Measurements from ENCODE around the gene KCNH3. TPM values are rescaled to one million over a fixed set of nuclear protein-coding genes. Genes with fewer than 3 reads are reported as not detected.

KCNH3 gene
- total and polyA plus RNA-seq, 2 of the 4 experiments (the other 2 are of a cell fraction) = 0.10 TPM; not detected in 1

DNA sequence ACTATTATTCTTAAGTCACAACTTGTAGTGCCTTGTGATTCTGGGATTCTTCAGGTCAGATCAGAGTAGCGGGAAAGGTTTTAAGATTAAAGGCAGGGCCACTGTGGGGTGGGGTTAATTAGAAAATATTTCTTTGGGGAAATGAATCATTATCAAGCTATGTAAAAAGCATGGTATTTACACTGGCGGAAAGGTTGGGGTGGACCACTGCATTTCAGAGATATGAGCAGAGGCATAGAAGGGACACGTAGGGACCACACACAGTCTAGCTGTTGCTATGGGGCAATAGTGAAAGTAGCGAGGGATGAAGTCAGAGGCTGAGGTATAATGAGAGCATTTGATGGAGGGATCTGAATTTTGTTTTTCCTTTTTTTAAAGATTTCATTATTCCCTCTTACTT lies 31.7 kb upstream of the KCNH3 start:
- ATAC-seq (ENCODE audit: low read depth) = peak; percentile 91
- peaks cover 6% of the 10 kb centered on the region for H3K4me1 ChIP-seq (ENCODE audit: control insufficient read depth, insufficient read depth, low read length)
- peak overlapping the region; percentile 95; the same call in 1 of the 2 replicates for H2BK120ac ChIP-seq (ENCODE audit: low read depth, low read length)
- ChIA-PET POLR2A (ENCODE audit: unreplicated experiment) (no interaction called here), CTCF (interaction anchor here (0.6 to 1.2 kb wide), 3 partner anchors 140 to 305 kb away, joined by 3 to 4 read pairs (median 3); partner anchors contain the start of gene SPATS2)
- 0% methylated on average over 2 of the region's 4 CpGs; no CpG with 5 or more reads in 1 of the 2 experiments for WGBS, 2 experiments (ENCODE audit: extremely low coverage in 2 of 2, insufficient read length in 1 of 2)
- dilution Hi-C loops (cut with HindIII; ENCODE audit: low sequenced_read_pairs, unreplicated experiment) = loop anchor here (25.0 kb wide), 1 partner anchor 145 kb away; the partner anchor contains the start of gene SPATS2
- no peak overlapping the region for H2AK5ac ChIP-seq (ENCODE audit: low read depth, low read length)
- H3K9me1 ChIP-seq (ENCODE audit: insufficient read depth, low read length) = peaks cover 6% of the 10 kb centered on the region; the same call in 1 of the 2 replicates
- H3K9me3 ChIP-seq (ENCODE audit: control insufficient read depth, insufficient read depth, low read length) = no peaks in the 10 kb centered on the region; the same call in 1 of the 2 replicates
- H4K5ac ChIP-seq (ENCODE audit: low read depth, low read length) = no peak overlapping the region
- no peak overlapping the region for H3K9ac ChIP-seq (ENCODE audit: low read depth, low read length)
- no peaks in the 10 kb centered on the region for H3K27me3 ChIP-seq (ENCODE audit: control insufficient read depth, insufficient read depth, low read length)
- intact Hi-C loops (cut with micrococcal nuclease) = no loop called here
- H2BK20ac ChIP-seq (ENCODE audit: low read depth, low read length) = peak overlapping the region; percentile 96; the same call in 1 of the 2 replicates
- H3K27ac ChIP-seq (ENCODE audit: insufficient read depth, low read length) = no peak overlapping the region
- H4K8ac ChIP-seq (ENCODE audit: low read depth in 2 of 2, low read length in 2 of 2) = peak overlapping the region in 1 of 2 experiments; percentile 92; a peak in 2 of 4 replicates
- H3K56ac ChIP-seq (ENCODE audit: extremely low read depth, insufficient read depth, low read length) = peak overlapping the region; percentile 62; the same call in 1 of the 2 replicates
- peaks cover 3% of the 10 kb centered on the region for H3K36me3 ChIP-seq (ENCODE audit: control insufficient read depth, insufficient read depth, low read length)
- TF ChIP-seq MAZ (IDR thresholded peaks at IDR 0.05; ENCODE audit: borderline replicate concordance, low read depth, low read length) = no peak
- TF ChIP-seq CEBPB (IDR thresholded peaks at IDR 0.05; ENCODE audit: low read depth, low read length) = peak; percentile 98
- no peak for TF ChIP-seq MXI1 (IDR thresholded peaks at IDR 0.05; ENCODE audit: borderline replicate concordance, low read depth, low read length)
- no peak for TF ChIP-seq USF2 (IDR thresholded peaks at IDR 0.05; ENCODE audit: low read depth, low read length)
- peak; percentile 51; the same call in 1 of the 2 replicates for TF ChIP-seq FOS (IDR thresholded peaks at IDR 0.05; ENCODE audit: low read depth, low read length)
- TF ChIP-seq, protein P1, sequence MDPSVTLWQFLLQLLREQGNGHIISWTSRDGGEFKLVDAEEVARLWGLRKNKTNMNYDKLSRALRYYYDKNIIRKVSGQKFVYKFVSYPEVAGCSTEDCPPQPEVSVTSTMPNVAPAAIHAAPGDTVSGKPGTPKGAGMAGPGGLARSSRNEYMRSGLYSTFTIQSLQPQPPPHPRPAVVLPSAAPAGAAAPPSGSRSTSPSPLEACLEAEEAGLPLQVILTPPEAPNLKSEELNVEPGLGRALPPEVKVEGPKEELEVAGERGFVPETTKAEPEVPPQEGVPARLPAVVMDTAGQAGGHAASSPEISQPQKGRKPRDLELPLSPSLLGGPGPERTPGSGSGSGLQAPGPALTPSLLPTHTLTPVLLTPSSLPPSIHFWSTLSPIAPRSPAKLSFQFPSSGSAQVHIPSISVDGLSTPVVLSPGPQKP (IDR thresholded peaks at IDR 0.05; ENCODE audit: borderline replicate concordance, low read depth, low read length) = no peak
- TF ChIP-seq BHLHE40 (IDR thresholded peaks at IDR 0.05; ENCODE audit: low read depth, low read length) = peak; percentile 47; the same call in 1 of the 2 replicates
- no peak for TF ChIP-seq CTCF (conservative IDR thresholded peaks at IDR 0.05; ENCODE audit: low read depth, low read length)
- peak; percentile 72; the same call in 1 of the 2 replicates for TF ChIP-seq RFX5 (IDR thresholded peaks at IDR 0.05; ENCODE audit: low read depth, low read length)
- no peak for TF ChIP-seq MAFK (IDR thresholded peaks at IDR 0.05; ENCODE audit: low read depth, low read length)
- H3K79me1 ChIP-seq (ENCODE audit: low read depth in 1 of 2, low read length in 2 of 2) = peaks cover 2 to 48% of the 10 kb centered on the region in 2 experiments; a peak in 2 of 4 replicates
- H4K91ac ChIP-seq (ENCODE audit: insufficient read depth, low read depth, low read length) = no peak overlapping the region
- H3K4ac ChIP-seq (ENCODE audit: low read depth, low read length) = peak overlapping the region; percentile 96; the same call in 1 of the 2 replicates
- peak overlapping the region; percentile 92 for H2BK5ac ChIP-seq (ENCODE audit: low read depth, low read length, poor library complexity, severe bottlenecking)
- no peak overlapping the region for H3K4me3 ChIP-seq (ENCODE audit: insufficient read depth, low read depth, low read length)
- H2AK9ac ChIP-seq (replicated peaks; ENCODE audit: low read depth, low read length, poor library complexity) = no peak overlapping the region
- H3K18ac ChIP-seq (ENCODE audit: low read depth, low read length) = no peak overlapping the region; the same call in 1 of the 2 replicates
- in situ Hi-C loops (cut with MboI; ENCODE audit: low sequenced_read_pairs) = loop anchor here (5.0 kb wide), 1 partner anchor 145 kb away; no protein-coding TSS in a partner anchor
- peak overlapping the region; percentile 87; the same call in 1 of the 2 replicates for H3K23ac ChIP-seq (ENCODE audit: low read depth, low read length)
- H3K14ac ChIP-seq (replicated peaks; ENCODE audit: low read depth, low read length) = no peak overlapping the region
- H2AFZ ChIP-seq (replicated peaks; ENCODE audit: low read length, poor library complexity) = no peak overlapping the region
- peak overlapping the region; percentile 11; the same call in 1 of the 2 replicates for H3K4me2 ChIP-seq (ENCODE audit: low read depth, low read length)
- DNase-seq = peak; percentile 96
- no peaks in the 10 kb centered on the region for H4K20me1 ChIP-seq (ENCODE audit: insufficient read depth, low read length)
- no peak overlapping the region for H2BK15ac ChIP-seq (ENCODE audit: low read depth, low read length)
- no TSS peak for BruUV-seq (replicated peaks)
